HEK293 (cell line): ENCODE results near the gene IL16.

Source experiments
- GLI2 ChIP-seq: fragments of 450-650 bp; formaldehyde crosslinking; IDR thresholded peaks from 2 replicates; pipeline ENCODE4; 2017; ENCODE audit warnings: missing biosample characterization, missing genetic modification characterization, low read depth, borderline replicate concordance
- PBX3 ChIP-seq: sonication (generic); formaldehyde crosslinking; IDR thresholded peaks from 2 replicates; pipeline ENCODE4 v1.8.1; 2022; ENCODE audit warnings: mild to moderate bottlenecking, moderate library complexity, missing genetic modification reagents
- PRDM1 ChIP-seq: fragments of 450-650 bp; formaldehyde crosslinking; IDR thresholded peaks from 2 replicates; pipeline ENCODE4; 2016; ENCODE audit warnings: missing biosample characterization, missing genetic modification characterization
- RBAK ChIP-seq: fragments of 450-650 bp; formaldehyde crosslinking; IDR thresholded peaks from 2 replicates; pipeline ENCODE4 v1.5.1; 2016; ENCODE audit warnings: missing biosample characterization, missing genetic modification characterization
- SP2 ChIP-seq: fragments of 450-650 bp; formaldehyde crosslinking; IDR thresholded peaks from 2 replicates; pipeline ENCODE4 v1.5.1; 2016; ENCODE audit warnings: missing biosample characterization, missing genetic modification characterization
- TSHZ1 ChIP-seq: fragments of 450-650 bp; formaldehyde crosslinking; IDR thresholded peaks from 2 replicates; pipeline ENCODE4 v1.5.1; 2016; ENCODE audit warnings: missing biosample characterization, missing genetic modification characterization, borderline replicate concordance
- YY2 ChIP-seq: fragments of 450-650 bp; formaldehyde crosslinking; IDR thresholded peaks from 2 replicates; pipeline ENCODE4 v1.5.1; 2016; ENCODE audit warnings: missing biosample characterization, missing genetic modification characterization
- ZBTB26 ChIP-seq: fragments of 450-650 bp; formaldehyde crosslinking; optimal IDR thresholded peaks from 2 replicates; pipeline ENCODE3; 2016; ENCODE audit warnings: missing biosample characterization, mild to moderate bottlenecking, missing genetic modification characterization
- ZBTB7A ChIP-seq: fragments of 450-650 bp; formaldehyde crosslinking; IDR thresholded peaks from 2 replicates; pipeline ENCODE4 v1.5.1; 2016; ENCODE audit warnings: low read depth, missing biosample characterization, missing genetic modification characterization
- ZFP37 ChIP-seq: fragments of 450-650 bp; formaldehyde crosslinking; IDR thresholded peaks from 2 replicates; pipeline ENCODE4 v1.5.1; 2016; ENCODE audit warnings: missing biosample characterization, missing genetic modification characterization
- ZNF19 ChIP-seq: fragments of 450-650 bp; formaldehyde crosslinking; IDR thresholded peaks from 2 replicates; pipeline ENCODE4; 2016; ENCODE audit warnings: missing biosample characterization, missing genetic modification characterization, low read depth
- ZNF202 ChIP-seq: fragments of 450-650 bp; formaldehyde crosslinking; IDR thresholded peaks from 2 replicates; pipeline ENCODE4 v1.5.1; 2016; ENCODE audit warnings: missing biosample characterization, missing genetic modification characterization, borderline replicate concordance
- ZNF23 ChIP-seq: fragments of 450-650 bp; formaldehyde crosslinking; IDR thresholded peaks from 2 replicates; pipeline ENCODE4 v1.5.1; 2016; ENCODE audit warnings: missing biosample characterization, missing genetic modification characterization, borderline replicate concordance
- ZNF239 ChIP-seq: fragments of 450-650 bp; formaldehyde crosslinking; IDR thresholded peaks from 2 replicates; pipeline ENCODE4 v1.5.1; 2016; ENCODE audit warnings: missing biosample characterization, missing genetic modification characterization
- ZNF558 ChIP-seq: fragments of 450-650 bp; formaldehyde crosslinking; IDR thresholded peaks from 2 replicates; pipeline ENCODE4 v1.5.1; 2016; ENCODE audit warnings: missing biosample characterization, missing genetic modification characterization
- ZNF692 ChIP-seq: fragments of 450-650 bp; formaldehyde crosslinking; IDR thresholded peaks from 2 replicates; pipeline ENCODE4 v1.5.1; 2016; ENCODE audit warnings: missing biosample characterization, missing genetic modification characterization
- ZNF830 ChIP-seq: fragments of 450-650 bp; IDR thresholded peaks from 2 replicates; pipeline ENCODE4 v1.5.0; 2018; ENCODE audit warnings: missing biosample characterization, missing genetic modification characterization, low read depth, mild to moderate bottlenecking, moderate library complexity
- TF ChIP-seq, protein P1 (sequence below): fragments of 450-650 bp; formaldehyde crosslinking; IDR thresholded peaks from 2 replicates; pipeline ENCODE4 v1.5.1; 2016; ENCODE audit warnings: missing biosample characterization, missing genetic modification characterization, borderline replicate concordance
- TF ChIP-seq, protein P2 (sequence below): fragments of 450-650 bp; formaldehyde crosslinking; IDR thresholded peaks from 2 replicates; pipeline ENCODE4 v1.5.1; 2016; ENCODE audit warnings: missing biosample characterization, missing genetic modification characterization
- TF ChIP-seq, protein P3 (sequence below): fragments of 450-650 bp; formaldehyde crosslinking; IDR thresholded peaks from 2 replicates; pipeline ENCODE4 v1.5.1; 2016; ENCODE audit warnings: missing biosample characterization, missing genetic modification characterization

The IL16 gene

GRCh38 chr15:81323944-81324881 is 127.5 kb downstream of the IL16 start, which contains the start of gene STARD5 (continued):
- TF ChIP-seq, protein P1, sequence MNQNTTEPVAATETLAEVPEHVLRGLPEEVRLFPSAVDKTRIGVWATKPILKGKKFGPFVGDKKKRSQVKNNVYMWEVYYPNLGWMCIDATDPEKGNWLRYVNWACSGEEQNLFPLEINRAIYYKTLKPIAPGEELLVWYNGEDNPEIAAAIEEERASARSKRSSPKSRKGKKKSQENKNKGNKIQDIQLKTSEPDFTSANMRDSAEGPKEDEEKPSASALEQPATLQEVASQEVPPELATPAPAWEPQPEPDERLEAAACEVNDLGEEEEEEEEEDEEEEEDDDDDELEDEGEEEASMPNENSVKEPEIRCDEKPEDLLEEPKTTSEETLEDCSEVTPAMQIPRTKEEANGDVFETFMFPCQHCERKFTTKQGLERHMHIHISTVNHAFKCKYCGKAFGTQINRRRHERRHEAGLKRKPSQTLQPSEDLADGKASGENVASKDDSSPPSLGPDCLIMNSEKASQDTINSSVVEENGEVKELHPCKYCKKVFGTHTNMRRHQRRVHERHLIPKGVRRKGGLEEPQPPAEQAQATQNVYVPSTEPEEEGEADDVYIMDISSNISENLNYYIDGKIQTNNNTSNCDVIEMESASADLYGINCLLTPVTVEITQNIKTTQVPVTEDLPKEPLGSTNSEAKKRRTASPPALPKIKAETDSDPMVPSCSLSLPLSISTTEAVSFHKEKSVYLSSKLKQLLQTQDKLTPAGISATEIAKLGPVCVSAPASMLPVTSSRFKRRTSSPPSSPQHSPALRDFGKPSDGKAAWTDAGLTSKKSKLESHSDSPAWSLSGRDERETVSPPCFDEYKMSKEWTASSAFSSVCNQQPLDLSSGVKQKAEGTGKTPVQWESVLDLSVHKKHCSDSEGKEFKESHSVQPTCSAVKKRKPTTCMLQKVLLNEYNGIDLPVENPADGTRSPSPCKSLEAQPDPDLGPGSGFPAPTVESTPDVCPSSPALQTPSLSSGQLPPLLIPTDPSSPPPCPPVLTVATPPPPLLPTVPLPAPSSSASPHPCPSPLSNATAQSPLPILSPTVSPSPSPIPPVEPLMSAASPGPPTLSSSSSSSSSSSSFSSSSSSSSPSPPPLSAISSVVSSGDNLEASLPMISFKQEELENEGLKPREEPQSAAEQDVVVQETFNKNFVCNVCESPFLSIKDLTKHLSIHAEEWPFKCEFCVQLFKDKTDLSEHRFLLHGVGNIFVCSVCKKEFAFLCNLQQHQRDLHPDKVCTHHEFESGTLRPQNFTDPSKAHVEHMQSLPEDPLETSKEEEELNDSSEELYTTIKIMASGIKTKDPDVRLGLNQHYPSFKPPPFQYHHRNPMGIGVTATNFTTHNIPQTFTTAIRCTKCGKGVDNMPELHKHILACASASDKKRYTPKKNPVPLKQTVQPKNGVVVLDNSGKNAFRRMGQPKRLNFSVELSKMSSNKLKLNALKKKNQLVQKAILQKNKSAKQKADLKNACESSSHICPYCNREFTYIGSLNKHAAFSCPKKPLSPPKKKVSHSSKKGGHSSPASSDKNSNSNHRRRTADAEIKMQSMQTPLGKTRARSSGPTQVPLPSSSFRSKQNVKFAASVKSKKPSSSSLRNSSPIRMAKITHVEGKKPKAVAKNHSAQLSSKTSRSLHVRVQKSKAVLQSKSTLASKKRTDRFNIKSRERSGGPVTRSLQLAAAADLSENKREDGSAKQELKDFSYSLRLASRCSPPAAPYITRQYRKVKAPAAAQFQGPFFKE: no peak
- TF ChIP-seq ZFP37: no peak
- TF ChIP-seq ZNF558 (tag by site-specific recombination): no peak
- TF ChIP-seq YY2 (tag by site-specific recombination): no peak
- no peak for TF ChIP-seq TSHZ1 (tag by site-specific recombination)
- TF ChIP-seq ZNF202 (tag by site-specific recombination): no peak
- peak; percentile 80 for TF ChIP-seq ZBTB26
- no peak for TF ChIP-seq ZNF830
- peak; percentile 98 for TF ChIP-seq SP2 (tag by site-specific recombination)
- TF ChIP-seq ZNF239 (tag by site-specific recombination): no peak
- peak; percentile 80 for TF ChIP-seq PBX3 (CRISPR knock-in tag)
- TF ChIP-seq, protein P2, sequence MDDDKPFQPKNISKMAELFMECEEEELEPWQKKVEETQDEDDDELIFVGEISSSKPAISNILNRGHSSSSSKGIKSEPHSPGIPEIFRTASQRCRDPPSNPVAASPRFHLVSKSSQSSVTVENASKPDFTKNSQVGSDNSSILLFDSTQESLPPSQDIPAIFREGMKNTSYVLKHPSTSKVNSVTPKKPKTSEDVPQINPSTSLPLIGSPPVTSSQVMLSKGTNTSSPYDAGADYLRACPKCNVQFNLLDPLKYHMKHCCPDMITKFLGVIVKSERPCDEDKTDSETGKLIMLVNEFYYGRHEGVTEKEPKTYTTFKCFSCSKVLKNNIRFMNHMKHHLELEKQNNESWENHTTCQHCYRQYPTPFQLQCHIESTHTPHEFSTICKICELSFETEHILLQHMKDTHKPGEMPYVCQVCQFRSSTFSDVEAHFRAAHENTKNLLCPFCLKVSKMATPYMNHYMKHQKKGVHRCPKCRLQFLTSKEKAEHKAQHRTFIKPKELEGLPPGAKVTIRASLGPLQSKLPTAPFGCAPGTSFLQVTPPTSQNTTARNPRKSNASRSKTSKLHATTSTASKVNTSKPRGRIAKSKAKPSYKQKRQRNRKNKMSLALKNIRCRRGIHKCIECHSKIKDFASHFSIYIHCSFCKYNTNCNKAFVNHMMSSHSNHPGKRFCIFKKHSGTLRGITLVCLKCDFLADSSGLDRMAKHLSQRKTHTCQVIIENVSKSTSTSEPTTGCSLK (tag by site-specific recombination): no peak
- TF ChIP-seq, protein P3, sequence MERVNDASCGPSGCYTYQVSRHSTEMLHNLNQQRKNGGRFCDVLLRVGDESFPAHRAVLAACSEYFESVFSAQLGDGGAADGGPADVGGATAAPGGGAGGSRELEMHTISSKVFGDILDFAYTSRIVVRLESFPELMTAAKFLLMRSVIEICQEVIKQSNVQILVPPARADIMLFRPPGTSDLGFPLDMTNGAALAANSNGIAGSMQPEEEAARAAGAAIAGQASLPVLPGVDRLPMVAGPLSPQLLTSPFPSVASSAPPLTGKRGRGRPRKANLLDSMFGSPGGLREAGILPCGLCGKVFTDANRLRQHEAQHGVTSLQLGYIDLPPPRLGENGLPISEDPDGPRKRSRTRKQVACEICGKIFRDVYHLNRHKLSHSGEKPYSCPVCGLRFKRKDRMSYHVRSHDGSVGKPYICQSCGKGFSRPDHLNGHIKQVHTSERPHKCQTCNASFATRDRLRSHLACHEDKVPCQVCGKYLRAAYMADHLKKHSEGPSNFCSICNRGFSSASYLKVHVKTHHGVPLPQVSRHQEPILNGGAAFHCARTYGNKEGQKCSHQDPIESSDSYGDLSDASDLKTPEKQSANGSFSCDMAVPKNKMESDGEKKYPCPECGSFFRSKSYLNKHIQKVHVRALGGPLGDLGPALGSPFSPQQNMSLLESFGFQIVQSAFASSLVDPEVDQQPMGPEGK (tag by site-specific recombination): peak; percentile 48; the same call in 1 of the 2 replicates
- TF ChIP-seq ZBTB7A (tag by site-specific recombination): no peak
- no peak for TF ChIP-seq RBAK (tag by site-specific recombination)
- no peak for TF ChIP-seq ZNF23 (tag by site-specific recombination)
- no peak for TF ChIP-seq ZNF692 (tag by site-specific recombination)
- TF ChIP-seq ZNF19 (tag by site-specific recombination): no peak
- no peak for TF ChIP-seq GLI2
- no peak for TF ChIP-seq PRDM1
